ENCODE results near the gene ADAMTS2.

Gene ADAMTS2

GRCh38 chr5:179195561-179196404 is 149.5 kb downstream of the ADAMTS2 start:
- Mint-ChIP-seq H3K4me1 (ENCODE audit: low read depth) (no peaks in the 10 kb centered on the region), H3K4me3 (no peak overlapping the region), H3K27me3 (no peaks in the 10 kb centered on the region), H3K9me3 (ENCODE audit: low read depth) (no peaks in the 10 kb centered on the region), H3K36me3 (no peaks in the 10 kb centered on the region), H3K27ac (no peak overlapping the region)

- Mint-ChIP-seq H3K27ac (no peak overlapping the region), H3K36me3 (no peaks in the 10 kb centered on the region), H3K9me3 (ENCODE audit: low read depth) (no peaks in the 10 kb centered on the region), H3K4me3 (no peak overlapping the region), H3K27me3 (no peaks in the 10 kb centered on the region), H3K4me1 (ENCODE audit: low read depth) (no peaks in the 10 kb centered on the region)
Measured at GRCh38 chr5:179194941-179195381, 150.3 kb downstream of the ADAMTS2 start.

- Mint-ChIP-seq H3K27me3 (no peaks in the 10 kb centered on the region), H3K4me1 (ENCODE audit: low read depth) (no peaks in the 10 kb centered on the region), H3K27ac (no peak overlapping the region), H3K36me3 (no peaks in the 10 kb centered on the region), H3K9me3 (ENCODE audit: low read depth) (no peaks in the 10 kb centered on the region), H3K4me3 (no peak overlapping the region)
Measured at GRCh38 chr5:179194201-179194910, 150.9 kb downstream of the ADAMTS2 start.

GRCh38 chr5:179193746-179194145 is 151.5 kb downstream of the ADAMTS2 start:
- no peaks in the 10 kb centered on the region for H3K4me1 Mint-ChIP-seq (ENCODE audit: low read depth)
- H3K9me3 Mint-ChIP-seq (ENCODE audit: low read depth) = no peaks in the 10 kb centered on the region
- H3K4me3 Mint-ChIP-seq = no peak overlapping the region

GRCh38 chr5:179192891-179193470 is 152.3 kb downstream of the ADAMTS2 start:
- H3K36me3 Mint-ChIP-seq = no peaks in the 10 kb centered on the region
- H3K9me3 Mint-ChIP-seq (ENCODE audit: low read depth) = no peaks in the 10 kb centered on the region
- H3K4me1 Mint-ChIP-seq (ENCODE audit: low read depth) = no peaks in the 10 kb centered on the region
- no peak overlapping the region for H3K4me3 Mint-ChIP-seq
- H3K27me3 Mint-ChIP-seq = no peaks in the 10 kb centered on the region
- H3K27ac Mint-ChIP-seq = no peak overlapping the region

More at GRCh38 chr5:179193746-179194145, 151.5 kb downstream of the ADAMTS2 start:
- no peak overlapping the region for H3K27ac Mint-ChIP-seq
- H3K27me3 Mint-ChIP-seq = no peaks in the 10 kb centered on the region
- no peaks in the 10 kb centered on the region for H3K36me3 Mint-ChIP-seq

GRCh38 chr5:179192185-179192890 is 152.9 kb downstream of the ADAMTS2 start:
- no peak overlapping the region for H3K27ac Mint-ChIP-seq
- no peaks in the 10 kb centered on the region for H3K9me3 Mint-ChIP-seq (ENCODE audit: low read depth)
- H3K4me3 Mint-ChIP-seq = no peak overlapping the region
- no peaks in the 10 kb centered on the region for H3K4me1 Mint-ChIP-seq (ENCODE audit: low read depth)
- no peaks in the 10 kb centered on the region for H3K36me3 Mint-ChIP-seq
- no peaks in the 10 kb centered on the region for H3K27me3 Mint-ChIP-seq

- no peaks in the 10 kb centered on the region for H3K36me3 Mint-ChIP-seq
- H3K4me3 Mint-ChIP-seq = no peak overlapping the region
- H3K9me3 Mint-ChIP-seq (ENCODE audit: low read depth) = no peaks in the 10 kb centered on the region
- H3K27ac Mint-ChIP-seq = no peak overlapping the region
- no peaks in the 10 kb centered on the region for H3K4me1 Mint-ChIP-seq (ENCODE audit: low read depth)
- H3K27me3 Mint-ChIP-seq = no peaks in the 10 kb centered on the region
Measured at GRCh38 chr5:179191506-179192184, 153.6 kb downstream of the ADAMTS2 start.

GRCh38 chr5:179190851-179191505 is 154.3 kb downstream of the ADAMTS2 start:
- Mint-ChIP-seq H3K36me3 (no peaks in the 10 kb centered on the region), H3K4me1 (ENCODE audit: low read depth) (no peaks in the 10 kb centered on the region), H3K4me3 (no peak overlapping the region), H3K9me3 (ENCODE audit: low read depth) (no peaks in the 10 kb centered on the region), H3K27me3 (no peaks in the 10 kb centered on the region), H3K27ac (no peak overlapping the region)

GRCh38 chr5:179188636-179189035 is 156.6 kb downstream of the ADAMTS2 start:
- Mint-ChIP-seq H3K4me1 (ENCODE audit: low read depth) (no peaks in the 10 kb centered on the region), H3K27me3 (peaks cover 5% of the 10 kb centered on the region), H3K36me3 (no peaks in the 10 kb centered on the region), H3K9me3 (ENCODE audit: low read depth) (no peaks in the 10 kb centered on the region), H3K4me3 (no peak overlapping the region), H3K27ac (no peak overlapping the region)

GRCh38 chr5:179187681-179188575 is 157.3 kb downstream of the ADAMTS2 start:
- Mint-ChIP-seq H3K36me3 (no peaks in the 10 kb centered on the region), H3K4me3 (no peak overlapping the region), H3K4me1 (ENCODE audit: low read depth) (peaks cover 4% of the 10 kb centered on the region), H3K27me3 (peaks cover 5% of the 10 kb centered on the region), H3K9me3 (ENCODE audit: low read depth) (no peaks in the 10 kb centered on the region), H3K27ac (no peak overlapping the region)

- Mint-ChIP-seq H3K27me3 (peaks cover 5% of the 10 kb centered on the region), H3K36me3 (no peaks in the 10 kb centered on the region), H3K4me1 (ENCODE audit: low read depth) (peaks cover 9% of the 10 kb centered on the region), H3K27ac (no peak overlapping the region), H3K4me3 (no peak overlapping the region), H3K9me3 (ENCODE audit: low read depth) (no peaks in the 10 kb centered on the region)
Measured at GRCh38 chr5:179187229-179187678, 158.0 kb downstream of the ADAMTS2 start.

GRCh38 chr5:179186801-179187200 is 158.5 kb downstream of the ADAMTS2 start:
- Mint-ChIP-seq H3K27me3 (peaks cover 5% of the 10 kb centered on the region), H3K4me3 (no peak overlapping the region), H3K4me1 (ENCODE audit: low read depth) (peaks cover 13% of the 10 kb centered on the region), H3K27ac (no peak overlapping the region), H3K36me3 (no peaks in the 10 kb centered on the region), H3K9me3 (ENCODE audit: low read depth) (no peaks in the 10 kb centered on the region)

- no peaks in the 10 kb centered on the region for H3K36me3 Mint-ChIP-seq
- peaks cover 19% of the 10 kb centered on the region for H3K4me1 Mint-ChIP-seq (ENCODE audit: low read depth)
- H3K9me3 Mint-ChIP-seq (ENCODE audit: low read depth) = no peaks in the 10 kb centered on the region
- H3K4me3 Mint-ChIP-seq = no peak overlapping the region
- peaks cover 5% of the 10 kb centered on the region for H3K27me3 Mint-ChIP-seq
- H3K27ac Mint-ChIP-seq = no peak overlapping the region
Measured at GRCh38 chr5:179185941-179186411, 159.3 kb downstream of the ADAMTS2 start.
